Panc1 (cell line): ENCODE results near the gene MSH3.

Experiments used
- CTCF ChIP-seq: fragments of 450-650 bp; IDR thresholded peaks from 2 replicates; pipeline ENCODE4 v1.5.1; 2017; ENCODE audit warnings: mild to moderate bottlenecking
- POLR2AphosphoS5 ChIP-seq: IDR thresholded peaks from 2 replicates; pipeline ENCODE4 v1.6.1; 2012; ENCODE audit warnings: mild to moderate bottlenecking, low read depth, low read length, moderate library complexity
- REST ChIP-seq, 2 experiments: IDR thresholded peaks; 2 replicates each; pipeline ENCODE4 v1.6.1; 2011 to 2012; ENCODE audit warnings: low read depth in 2 of 2, control low read depth in 1 of 2, low read length in 1 of 2, mild to moderate bottlenecking in 1 of 2, moderate library complexity in 1 of 2; ENCODE audit not compliant: insufficient read depth in 1 of 2
- SIN3A ChIP-seq: IDR thresholded peaks from 2 replicates; pipeline ENCODE4 v1.6.1; 2012; ENCODE audit warnings: low read depth, mild to moderate bottlenecking, low read length, moderate library complexity, borderline replicate concordance; ENCODE audit not compliant: insufficient read depth
- TCF7L2 ChIP-seq: IDR thresholded peaks from 2 replicates; pipeline ENCODE4 v1.6.1; 2011; ENCODE audit warnings: mild to moderate bottlenecking, low read depth, low read length, inconsistent platforms

GRCh38 chr5:80763211-80763610 is 108.8 kb downstream of the MSH3 start:
- TF ChIP-seq POLR2AphosphoS5 (no peak), TCF7L2 (no peak), CTCF (no peak), SIN3A (no peak), REST (IDR thresholded peaks at IDR 0.05; ENCODE audit: insufficient read depth in 1 of 2, low read depth in 2 of 2, low read length in 1 of 2) (no peak)
